ENCODE data around the gene DNAI7.

- no peak for TF ChIP-seq LEF1 (IDR thresholded peaks at IDR 0.05; ENCODE audit: borderline replicate concordance)
- no peak for TF ChIP-seq ELF4 (IDR thresholded peaks at IDR 0.05)
- TF ChIP-seq TARDBP (IDR thresholded peaks at IDR 0.05), result no peak
- no peak for TF ChIP-seq SP1 (IDR thresholded peaks at IDR 0.05)
- TF ChIP-seq BHLHE40 (IDR thresholded peaks at IDR 0.05; ENCODE audit: borderline replicate concordance), result no peak
- TF ChIP-seq NFRKB (IDR thresholded peaks at IDR 0.05), result no peak
- TF ChIP-seq SUZ12 (IDR thresholded peaks at IDR 0.05), result no peak
- no peak for TF ChIP-seq HDGF (IDR thresholded peaks at IDR 0.05; ENCODE audit: borderline replicate concordance)
- TF ChIP-seq, protein P1, sequence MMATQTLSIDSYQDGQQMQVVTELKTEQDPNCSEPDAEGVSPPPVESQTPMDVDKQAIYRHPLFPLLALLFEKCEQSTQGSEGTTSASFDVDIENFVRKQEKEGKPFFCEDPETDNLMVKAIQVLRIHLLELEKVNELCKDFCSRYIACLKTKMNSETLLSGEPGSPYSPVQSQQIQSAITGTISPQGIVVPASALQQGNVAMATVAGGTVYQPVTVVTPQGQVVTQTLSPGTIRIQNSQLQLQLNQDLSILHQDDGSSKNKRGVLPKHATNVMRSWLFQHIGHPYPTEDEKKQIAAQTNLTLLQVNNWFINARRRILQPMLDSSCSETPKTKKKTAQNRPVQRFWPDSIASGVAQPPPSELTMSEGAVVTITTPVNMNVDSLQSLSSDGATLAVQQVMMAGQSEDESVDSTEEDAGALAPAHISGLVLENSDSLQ (IDR thresholded peaks at IDR 0.05), result no peak
- TF ChIP-seq L3MBTL2 (conservative IDR thresholded peaks at IDR 0.05), result no peak
- TF ChIP-seq FOXM1 (IDR thresholded peaks at IDR 0.05; ENCODE audit: borderline replicate concordance), result no peak
- no peak for TF ChIP-seq ARNT (IDR thresholded peaks at IDR 0.05)
- no peak for TF ChIP-seq FOXK2 (IDR thresholded peaks at IDR 0.05)
These were observed 73.0 kb downstream of the DNAI7 start for GRCh38 chr12:25121916-25122315.
